ENCODE measurements around the gene PPIL6.

The PPIL6 gene

GRCh38 chr6:109411034-109411433 lies 29.4 kb downstream of the PPIL6 start:
- in situ Hi-C loops (cut with HindIII; ENCODE audit: low sequenced_read_pairs), result no loop called here

DNA sequence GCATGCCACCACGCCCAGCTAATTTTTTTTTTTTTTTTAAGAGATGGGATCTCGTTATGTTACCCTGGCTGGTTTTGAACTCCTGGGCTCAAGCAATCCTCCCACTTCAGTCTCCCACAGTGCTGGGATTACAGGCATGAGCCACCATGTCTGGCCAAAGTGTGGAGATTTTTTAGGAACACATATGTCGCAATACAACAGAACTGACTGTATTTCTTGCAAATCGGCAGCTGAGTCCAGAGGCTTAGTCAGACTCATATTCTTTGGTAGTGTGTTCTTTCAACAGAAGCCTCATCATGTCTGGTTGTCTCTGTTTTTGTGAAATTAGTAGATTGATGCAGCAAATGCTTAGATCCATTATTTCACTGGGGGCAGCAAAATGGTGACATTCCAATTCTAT lies 34.2 kb downstream of the PPIL6 start:
- in situ Hi-C loops (cut with HindIII; ENCODE audit: low sequenced_read_pairs), result loop anchor here (10.0 kb wide), 1 partner anchor 71 kb away; no protein-coding TSS in a partner anchor

GRCh38 chr6:109397020-109397419 lies 43.4 kb downstream of the PPIL6 start:
- in situ Hi-C loops (cut with HindIII; ENCODE audit: low sequenced_read_pairs), result no loop called here

- in situ Hi-C loops (cut with HindIII; ENCODE audit: low sequenced_read_pairs), result no loop called here
These were observed 44.2 kb downstream of the PPIL6 start for GRCh38 chr6:109396046-109396718.

GRCh38 chr6:109393886-109394281 lies 46.5 kb downstream of the PPIL6 start:
- in situ Hi-C loops (cut with HindIII; ENCODE audit: low sequenced_read_pairs), result no loop called here

DNA sequence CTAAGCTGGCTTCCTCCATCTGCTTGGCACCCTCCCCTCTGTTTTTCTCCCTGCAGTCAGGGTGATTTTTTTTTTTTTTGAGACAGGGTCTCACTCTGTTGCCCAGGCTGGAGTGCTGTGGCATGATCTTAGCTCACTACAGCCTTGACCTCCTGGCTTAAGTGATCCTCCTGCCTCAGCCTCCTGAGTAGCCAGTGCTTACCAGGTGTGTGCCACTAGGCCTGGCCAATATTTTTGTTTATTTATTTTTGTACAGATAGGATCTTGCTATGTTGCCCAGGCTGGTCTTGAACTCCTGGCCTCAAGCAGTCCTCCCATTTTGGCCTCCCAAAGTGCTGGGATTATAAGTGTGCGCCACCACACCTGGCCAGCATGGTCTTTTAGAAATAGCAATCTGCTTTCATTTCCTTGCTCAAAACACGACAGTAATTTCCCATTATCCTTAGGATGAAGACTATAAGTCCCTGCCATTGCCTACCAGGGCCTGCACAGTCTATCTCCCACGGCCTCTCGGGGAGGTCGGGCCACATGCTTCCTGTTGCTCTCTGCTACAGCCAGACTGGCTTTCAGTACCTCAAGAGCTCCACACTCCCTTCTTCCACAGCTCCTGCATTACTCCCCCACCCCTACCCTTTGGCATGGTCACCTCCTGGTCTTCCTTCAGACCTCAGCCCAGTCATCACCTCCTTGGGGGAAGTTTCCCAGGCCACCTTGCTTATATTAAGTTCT lies 47.1 kb downstream of the PPIL6 start:
- in situ Hi-C loops (cut with HindIII; ENCODE audit: low sequenced_read_pairs), result no loop called here

DNA sequence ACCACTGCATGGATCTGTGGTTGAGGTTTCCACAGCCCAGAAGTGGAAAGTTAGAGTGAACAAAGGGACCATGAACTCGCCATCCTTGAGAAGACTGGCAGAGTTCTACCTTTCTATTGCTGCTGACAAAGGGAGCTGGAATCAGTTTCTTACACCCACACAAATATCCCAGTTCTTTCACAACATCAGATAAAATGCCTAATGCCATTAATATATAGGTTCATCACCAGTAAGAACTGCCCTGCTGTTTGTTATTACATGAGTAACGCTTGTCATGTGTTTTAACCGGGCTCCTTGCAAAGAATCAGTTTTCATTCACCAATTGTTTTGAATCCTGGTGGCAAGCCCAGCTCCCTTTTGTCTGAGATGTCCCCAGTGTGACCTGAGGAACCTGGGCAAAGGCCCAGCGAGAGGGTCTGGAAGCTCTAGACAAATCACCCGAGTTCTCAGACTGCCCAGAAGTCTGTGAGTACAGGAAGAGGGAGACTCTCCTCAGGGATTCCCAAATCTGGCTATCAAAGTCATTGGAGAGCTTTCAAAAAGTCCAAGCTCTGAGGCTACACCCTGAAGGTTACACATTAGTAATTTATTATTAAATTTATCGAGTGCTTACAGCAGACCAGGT lies 50.7 kb downstream of the PPIL6 start:
- in situ Hi-C loops (cut with HindIII; ENCODE audit: low sequenced_read_pairs), result no loop called here

- in situ Hi-C loops (cut with HindIII; ENCODE audit: low sequenced_read_pairs), result no loop called here
These were observed 52.2 kb downstream of the PPIL6 start for GRCh38 chr6:109388265-109388664.

GRCh38 chr6:109383438-109383940 lies 56.9 kb downstream of the PPIL6 start:
- in situ Hi-C loops (cut with HindIII; ENCODE audit: low sequenced_read_pairs), result no loop called here

GRCh38 chr6:109382576-109383437 lies 57.6 kb downstream of the PPIL6 start:
- in situ Hi-C loops (cut with HindIII; ENCODE audit: low sequenced_read_pairs), result no loop called here

- in situ Hi-C loops (cut with HindIII; ENCODE audit: low sequenced_read_pairs), result no loop called here
These were observed 58.5 kb downstream of the PPIL6 start, which contains the start of gene CD164 for GRCh38 chr6:109381747-109382575. Gene CD164, minus strand, starts transcription at chr6:109382467. Its CDS starts 89 bp downstream, at chr6:109382378.

DNA sequence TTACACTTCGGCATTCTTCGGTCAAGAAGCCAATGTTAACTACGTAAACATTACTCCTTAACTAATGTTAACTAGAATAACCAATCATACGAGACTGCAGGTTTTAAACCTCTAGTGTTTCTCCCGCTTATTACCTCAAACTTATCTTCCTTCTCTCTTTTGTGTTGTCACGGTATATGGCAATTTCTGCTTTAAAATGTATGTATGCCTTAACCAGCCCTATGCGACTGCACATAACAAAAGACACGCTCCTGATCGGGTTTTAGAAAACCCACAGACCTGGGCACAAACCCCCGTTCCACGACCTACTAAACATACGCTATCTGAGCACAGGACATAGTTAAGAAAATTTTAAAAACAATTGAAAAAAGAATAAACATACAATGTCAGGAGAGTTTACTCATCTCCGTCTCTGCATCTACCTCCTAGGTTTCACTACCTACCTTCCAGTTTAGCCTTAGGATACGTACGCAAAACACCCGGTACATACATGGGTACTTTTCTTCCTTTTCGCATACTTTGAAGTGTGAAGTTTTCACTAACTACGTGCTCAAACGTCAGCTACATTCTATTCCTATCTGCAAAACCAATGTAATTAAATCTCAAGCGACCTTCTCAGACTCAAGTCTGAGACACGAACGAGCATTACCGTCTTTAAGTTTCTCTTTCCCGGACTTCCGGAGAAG lies 59.2 kb downstream of the PPIL6 start:
- in situ Hi-C loops (cut with HindIII; ENCODE audit: low sequenced_read_pairs), result no loop called here

DNA sequence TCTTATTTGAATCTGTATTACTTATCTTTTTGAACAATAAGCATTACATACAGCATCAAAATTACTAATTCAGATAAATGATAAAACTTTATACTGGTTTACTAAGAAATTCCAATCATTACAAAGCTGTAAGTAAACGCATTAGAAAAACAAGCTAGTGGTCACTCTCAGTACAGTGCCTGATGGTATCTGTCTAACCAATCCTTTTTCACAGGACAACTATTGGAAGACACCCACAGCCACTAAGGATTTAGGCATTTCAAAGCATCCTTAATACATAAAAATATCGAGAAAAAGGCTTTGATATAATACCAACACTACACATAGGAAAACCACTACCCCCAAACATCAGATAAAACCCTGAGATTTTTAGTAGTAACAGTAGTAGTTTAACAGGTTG lies 60.7 kb downstream of the PPIL6 start:
- in situ Hi-C loops (cut with HindIII; ENCODE audit: low sequenced_read_pairs), result loop anchor here (10.0 kb wide), 1 partner anchor 85 kb away; no protein-coding TSS in a partner anchor

DNA sequence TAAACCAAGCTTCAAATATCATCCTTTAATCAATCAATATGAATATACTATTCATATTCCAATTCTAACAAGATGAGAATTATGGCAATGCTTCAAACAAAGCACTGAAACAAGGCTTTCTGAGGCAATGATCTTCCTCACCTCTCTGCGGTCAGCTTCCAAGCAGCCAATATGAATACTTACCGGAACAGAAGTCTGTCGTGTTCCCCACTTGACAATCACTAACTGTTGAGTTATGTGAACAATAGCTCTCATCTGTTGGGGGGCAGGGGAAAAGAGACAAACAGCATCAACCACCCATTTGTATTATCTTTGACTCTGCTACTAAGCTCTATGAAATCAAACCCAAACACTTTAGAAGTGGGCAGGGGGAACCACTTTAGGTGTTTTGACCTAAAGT lies 62.7 kb downstream of the PPIL6 start:
- in situ Hi-C loops (cut with HindIII; ENCODE audit: low sequenced_read_pairs), result loop anchor here (10.0 kb wide), 1 partner anchor 87 kb away; no protein-coding TSS in a partner anchor

- in situ Hi-C loops (cut with HindIII; ENCODE audit: low sequenced_read_pairs), result loop anchor here (10.0 kb wide), 1 partner anchor 90 kb away; no protein-coding TSS in a partner anchor
These were observed 66.0 kb downstream of the PPIL6 start for GRCh38 chr6:109374326-109374892.

DNA sequence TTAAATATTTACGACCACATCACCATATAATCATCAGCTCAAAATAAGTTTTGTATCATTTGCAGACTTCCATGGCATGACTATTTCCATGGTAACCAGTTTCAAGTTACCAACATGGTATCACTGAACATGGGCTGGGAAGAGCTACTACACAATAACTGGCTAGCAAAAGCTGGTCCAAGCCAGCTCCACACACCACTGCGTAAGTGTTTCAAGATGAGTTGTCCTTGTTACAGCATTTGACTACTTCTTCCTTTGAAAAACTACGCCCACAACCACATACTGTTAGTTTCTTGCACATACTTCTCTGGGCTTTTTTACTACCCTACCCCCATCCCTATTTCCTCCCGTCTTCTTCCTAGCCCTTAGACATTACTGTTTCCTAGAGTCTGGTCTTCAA lies 66.7 kb downstream of the PPIL6 start:
- in situ Hi-C loops (cut with HindIII; ENCODE audit: low sequenced_read_pairs), result loop anchor here (10.0 kb wide), 1 partner anchor 91 kb away; no protein-coding TSS in a partner anchor

- in situ Hi-C loops (cut with HindIII; ENCODE audit: low sequenced_read_pairs), result loop anchor here (10.0 kb wide), 1 partner anchor 91 kb away; no protein-coding TSS in a partner anchor
These were observed 67.1 kb downstream of the PPIL6 start for GRCh38 chr6:109373331-109373730.

GRCh38 chr6:109372130-109372529 lies 68.3 kb downstream of the PPIL6 start:
- in situ Hi-C loops (cut with HindIII; ENCODE audit: low sequenced_read_pairs), result loop anchor here (10.0 kb wide), 1 partner anchor 93 kb away; no protein-coding TSS in a partner anchor

Data from endothelial cell of hepatic sinusoid (primary cell).